Esophagus squamous epithelium (tissue), 4 donors: ENCODE data around the gene C16orf92.

ENCODE experiments used
- CTCF ChIP-seq, 6 experiments: fragments of 450-650 bp in 4 of 6; fragments of 200-600 bp in 2 of 6; sonication (generic) in 2 of 6; IDR thresholded peaks; one replicate each; pipeline ENCODE4 v1.5.1; 2016 to 2019; ENCODE audit warnings: antibody characterized with exemption in 6 of 6, mild to moderate bottlenecking in 4 of 6, moderate library complexity in 4 of 6
- POLR2A ChIP-seq, 4 donors: fragments of 450-650 bp; IDR thresholded peaks; one replicate each; pipeline ENCODE4 v1.6.1; 2017; ENCODE audit warnings: antibody characterized with exemption in 4 of 4, mild to moderate bottlenecking in 4 of 4, moderate library complexity in 3 of 4

GRCh38 chr16:30010844-30011713, 11.9 kb upstream of the C16orf92 start, which contains the start of gene DOC2A:
- TF ChIP-seq CTCF (IDR thresholded peaks at IDR 0.05) (no peak), POLR2A (IDR thresholded peaks at IDR 0.05) (no peak)
